Thoracic aorta (tissue), 2 donors: Measurements from ENCODE around the gene AK1. TPM values are rescaled to one million over a fixed set of nuclear protein-coding genes. Genes with fewer than 3 reads are reported as not detected.
A peak's percentile ranks its signal among the peaks of the same experiment; 100 is the strongest.

ENCODE experiments used
- ATAC-seq: fragments of 150-250 bp; one replicate; pipeline ENCODE4 v1.8.0; 2017; ENCODE audit warnings: low read depth; ENCODE audit not compliant: insufficient number of reproducible peaks, low FRiP score
- DNase-seq: peaks from one replicate; pipeline ENCODE4 v3.0.0-alpha.2; 2020; ENCODE audit warnings: low spot score
- H3K27ac ChIP-seq, 2 donors: fragments of 200-600 bp; sonication (generic); 1 replicate in 1 of 2; 2 replicates in 1 of 2; pipeline ENCODE4 v1.5.1; 2016; ENCODE audit warnings: mild to moderate bottlenecking in 2 of 2, moderate library complexity in 2 of 2
- H3K27me3 ChIP-seq: fragments of 200-600 bp; sonication (generic); replicated peaks from 2 replicates; pipeline ENCODE4 v1.6.0; 2016; ENCODE audit warnings: mild to moderate bottlenecking; ENCODE audit not compliant: insufficient read depth
- H3K36me3 ChIP-seq: fragments of 200-600 bp; sonication (generic); one replicate; pipeline ENCODE4 v1.5.1; 2016
- H3K4me1 ChIP-seq, 2 donors: fragments of 200-600 bp; sonication (generic); 1 replicate in 1 of 2; 2 replicates in 1 of 2; pipeline versions ENCODE4 v1.5.1 to v1.6.0; 2016; ENCODE audit warnings: low read depth in 2 of 2, mild to moderate bottlenecking in 1 of 2; ENCODE audit not compliant: control insufficient read depth in 1 of 2
- H3K4me3 ChIP-seq: fragments of 200-600 bp; sonication (generic); 2 replicates; pipeline ENCODE4 v1.5.1; 2016; ENCODE audit warnings: mild to moderate bottlenecking
- H3K9me3 ChIP-seq: fragments of 200-600 bp; sonication (generic); 2 replicates; pipeline ENCODE4 v1.5.1; 2016
- CTCF ChIP-seq: fragments of 200-600 bp; sonication (generic); IDR thresholded peaks from one replicate; pipeline ENCODE4 v1.5.1; 2019; ENCODE audit warnings: antibody characterized with exemption
- total RNA-seq, 2 donors: library from RNA; depleted of rRNA; stranded (reverse); fragments of >200 nt; gene quantifications; one replicate each; pipeline versions ENCODE4 v1.1.0 to v1.2.3, GENCODE V29; 2016

The AK1 gene
- total RNA-seq, 2 donors from 2014 or later: 35.1 to 77.7 TPM

- peaks cover 74% of the 10 kb centered on the region for H3K36me3 ChIP-seq
- no peak overlapping the region for H3K27ac ChIP-seq
- DNase-seq (no peak), ATAC-seq (no peak)
- H3K4me1 ChIP-seq: peaks cover 0 to 12% of the 10 kb centered on the region in 2 donors
- no peaks in the 10 kb centered on the region for H3K9me3 ChIP-seq
- no peak for TF ChIP-seq CTCF
- H3K4me3 ChIP-seq: no peak overlapping the region
- H3K27me3 ChIP-seq: no peaks in the 10 kb centered on the region
Observed at GRCh38 chr9:127817881-127818434, 59.5 kb downstream of the AK1 start.

GRCh38 chr9:127816728-127817127, 60.7 kb downstream of the AK1 start:
- peaks cover 78% of the 10 kb centered on the region for H3K36me3 ChIP-seq
- no peaks in the 10 kb centered on the region for H3K27me3 ChIP-seq
- H3K9me3 ChIP-seq: no peaks in the 10 kb centered on the region
- no peak for TF ChIP-seq CTCF
- DNase-seq (no peak), ATAC-seq (no peak)
- H3K27ac ChIP-seq: peak overlapping the region; percentile 21 to 34
- H3K4me3 ChIP-seq: no peak overlapping the region
- no peaks in the 10 kb centered on the region for H3K4me1 ChIP-seq

Other genes with a start within 250 kb of the AK1 start
- gene CFAP157, start 170.7 kb downstream of the AK1 start, total RNA-seq: under 1 TPM; 0.27 to 0.28 TPM
- gene PTRH1, start 162.0 kb downstream of the AK1 start, total RNA-seq: 10 to 100 TPM in 1 of 2 donors, 1 to 10 TPM in 1; 9.3 to 25.9 TPM
- gene TTC16, start 161.6 kb downstream of the AK1 start, total RNA-seq: under 1 TPM; 0.14 to 0.27 TPM
- gene TOR2A, start 142.4 kb downstream of the AK1 start, total RNA-seq: 10 to 100 TPM; 14.5 to 16.9 TPM
- gene SH2D3C, start 99.0 kb downstream of the AK1 start, total RNA-seq: 10 to 100 TPM in 1 of 2 donors, 1 to 10 TPM in 1; 5.3 to 13.1 TPM
- 100 to 1,000 TPM; 104 to 111 TPM for gene CDK9, start 91.6 kb downstream of the AK1 start, total RNA-seq
- 100 to 1,000 TPM; 119 to 136 TPM for gene FPGS, start 74.8 kb downstream of the AK1 start, total RNA-seq
- gene ENG, start 23.0 kb downstream of the AK1 start, total RNA-seq: 100 to 1,000 TPM; 239 to 268 TPM
- 100 to 1,000 TPM; 140 to 221 TPM for gene ST6GALNAC6, start 21.9 kb upstream of the AK1 start, total RNA-seq
- gene ST6GALNAC4, start 39.4 kb upstream of the AK1 start, total RNA-seq: 10 to 100 TPM; 45.0 to 61.2 TPM
- 1 to 10 TPM; 6.0 to 8.8 TPM for gene PIP5KL1, start 53.1 kb upstream of the AK1 start, total RNA-seq
- gene DPM2, start 60.2 kb upstream of the AK1 start, total RNA-seq: 10 to 100 TPM; 18.8 to 26.0 TPM
- gene EEIG1, start 103.3 kb upstream of the AK1 start, total RNA-seq: 10 to 100 TPM; 20.4 to 26.5 TPM
- 10 to 100 TPM; 11.8 to 21.0 TPM for gene NAIF1, start 189.6 kb upstream of the AK1 start, total RNA-seq
- 10 to 100 TPM; 30.1 to 33.9 TPM for gene SLC25A25, start 190.6 kb upstream of the AK1 start, total RNA-seq